ENCODE results near the gene CDHR3.

GRCh38 chr7:106012935-106013439 is 49.9 kb downstream of the CDHR3 start:
- TF ChIP-seq POLR2A (IDR thresholded peaks at IDR 0.05; ENCODE audit: control extremely low read depth in 1 of 2, low read depth in 2 of 2, low read length in 2 of 2) (no peak), CTCF (IDR thresholded peaks at IDR 0.05; ENCODE audit: control extremely low read depth in 1 of 3, insufficient read depth in 1 of 3, low read depth in 1 of 3, low read length in 3 of 3) (no peak), JUN (IDR thresholded peaks at IDR 0.05; ENCODE audit: low read depth, low read length) (no peak), EZH2 (IDR thresholded peaks at IDR 0.05; ENCODE audit: low read depth, low read length, severe bottlenecking) (no peak), MAX (IDR thresholded peaks at IDR 0.05) (no peak), CEBPB (IDR thresholded peaks at IDR 0.05; ENCODE audit: low read depth, low read length) (no peak)
